Panc1 (cell line): ENCODE data around the gene CUEDC2. TPM values are rescaled to one million over a fixed set of nuclear protein-coding genes. Genes with fewer than 3 reads are reported as not detected.
"Not testable (repeated sequence)": the region's sequence is repeated elsewhere in the genome, so short reads cannot be mapped to it uniquely, and the experiment has no call there.

Source experiments
- ATAC-seq: fragments of 200-7000 bp; cut with Tn5 transposase; 2 replicates; pipeline ENCODE4 v1.9.1; 2020; ENCODE audit warnings: mild to moderate bottlenecking, moderate library complexity
- BruUV-seq: library from RNA; stranded (reverse); fragments of 400-500 nt; replicated peaks from 2 replicates; lab custom pipeline; 2021; lab: Mats Ljungman, UMichigan
- CTCF ChIA-PET: fragments of 300-600 bp; sonication (Branson Sonifier 250); formaldehyde crosslinking; loops from one replicate; lab custom pipeline; 2022; ENCODE audit warnings: antibody characterized with exemption; lab: Charles Lee
- POLR2A ChIA-PET: fragments of 300-600 bp; sonication (Branson Sonifier 250); formaldehyde crosslinking; loops from one replicate; lab custom pipeline; 2022; ENCODE audit warnings: antibody characterized with exemption; lab: Charles Lee
- DNase-seq: peaks from one replicate; pipeline ENCODE4 v3.0.0-alpha.2; 2010; ENCODE audit warnings: low read depth, low spot score
- H3K27ac ChIP-seq: 2 replicates; pipeline ENCODE4 v1.5.1; 2011; ENCODE audit warnings: mild to moderate bottlenecking, low read length, inconsistent platforms
- H3K27me3 ChIP-seq: fragments of 200-500 bp; sonication (Bioruptor generic); 2 replicates; pipeline ENCODE4 v1.6.0; 2014; ENCODE audit warnings: low read length, inconsistent platforms; ENCODE audit not compliant: control insufficient read depth, insufficient read depth
- H3K36me3 ChIP-seq: fragments of 200-500 bp; sonication (Bioruptor generic); 2 replicates; pipeline ENCODE4 v1.5.1; 2014; ENCODE audit warnings: inconsistent platforms, mild to moderate bottlenecking, low read length, moderate library complexity; ENCODE audit not compliant: control insufficient read depth, insufficient read depth
- H3K4me1 ChIP-seq: 2 replicates; pipeline ENCODE4 v1.5.1; 2011; ENCODE audit warnings: inconsistent platforms, mild to moderate bottlenecking, low read length, moderate library complexity; ENCODE audit not compliant: control insufficient read depth, insufficient read depth
- H3K4me3 ChIP-seq, 2 experiments: 2 replicates each; pipeline ENCODE4 v1.5.1; 2011 to 2012; ENCODE audit warnings: low read depth in 2 of 2, low read length in 2 of 2, mild to moderate bottlenecking in 2 of 2, inconsistent platforms in 1 of 2, moderate library complexity in 1 of 2
- H3K9me3 ChIP-seq: fragments of 200-500 bp; sonication (Bioruptor generic); 2 replicates; pipeline ENCODE4 v1.5.1; 2014; ENCODE audit warnings: low read depth, mild to moderate bottlenecking, inconsistent platforms, low read length, moderate library complexity; ENCODE audit not compliant: control insufficient read depth, insufficient read depth
- CTCF ChIP-seq: fragments of 450-650 bp; IDR thresholded peaks from 2 replicates; pipeline ENCODE4 v1.5.1; 2017; ENCODE audit warnings: mild to moderate bottlenecking
- POLR2AphosphoS5 ChIP-seq: IDR thresholded peaks from 2 replicates; pipeline ENCODE4 v1.6.1; 2012; ENCODE audit warnings: mild to moderate bottlenecking, low read depth, low read length, moderate library complexity
- SIN3A ChIP-seq: IDR thresholded peaks from 2 replicates; pipeline ENCODE4 v1.6.1; 2012; ENCODE audit warnings: low read depth, mild to moderate bottlenecking, low read length, moderate library complexity, borderline replicate concordance; ENCODE audit not compliant: insufficient read depth
- TCF7L2 ChIP-seq: IDR thresholded peaks from 2 replicates; pipeline ENCODE4 v1.6.1; 2011; ENCODE audit warnings: mild to moderate bottlenecking, low read depth, low read length, inconsistent platforms
- in situ Hi-C: cut with HindIII; loops from 2 replicates; pipeline ENCODE4 v1.10.0; 2016; ENCODE audit warnings: low sequenced_read_pairs, low pct_unique_long_range_greater_than_20kb
- intact Hi-C: fragments of 100-400 bp; cut with micrococcal nuclease; formaldehyde crosslinking; loops from one replicate; pipeline ENCODE4 v1.10.0; 2022; ENCODE audit not compliant: unreplicated experiment
- total RNA-seq: library from RNA; stranded (reverse); gene quantifications from one replicate; pipeline ENCODE4 v1.2.1, GENCODE V29; 2021; ENCODE audit not compliant: unreplicated experiment
- TF ChIP-seq, protein P1 (sequence below), 2 experiments: IDR thresholded peaks; 2 replicates each; pipeline ENCODE4 v1.6.1; 2011 to 2012; ENCODE audit warnings: low read depth in 2 of 2, control low read depth in 1 of 2, low read length in 1 of 2, mild to moderate bottlenecking in 1 of 2, moderate library complexity in 1 of 2; ENCODE audit not compliant: insufficient read depth in 1 of 2

The CUEDC2 gene
- total RNA-seq, 1 experiment from 2014 or later = 79.3 TPM

GRCh38 chr10:102457591-102458150 is 25.3 kb upstream of the CUEDC2 start:
- BruUV-seq = no TSS peak
- no peak for TF ChIP-seq CTCF
- no peak for TF ChIP-seq POLR2AphosphoS5
- Histone ChIP-seq H3K4me3 (no peak overlapping the region), H3K27ac (no peak overlapping the region), H3K27me3 (no peaks in the 10 kb centered on the region), H3K9me3 (no peaks in the 10 kb centered on the region), H3K36me3 (peaks cover 3% of the 10 kb centered on the region; the same call in 1 of the 2 replicates), H3K4me1 (peaks cover 16% of the 10 kb centered on the region)
- in situ Hi-C loops (no loop called here), intact Hi-C loops (no loop called here)
- ATAC-seq (no peak), DNase-seq (no peak)
- CTCF ChIA-PET = no interaction called here
- POLR2A ChIA-PET = interaction anchor here (0.6 kb wide), 1 partner anchor 123 kb away, joined by 14 read pairs; no protein-coding TSS in a partner anchor

- ChIA-PET POLR2A (no interaction called here), CTCF (no interaction called here)
- Histone ChIP-seq H3K36me3 (peaks cover 5% of the 10 kb centered on the region; the same call in 1 of the 2 replicates), H3K4me1 (peaks cover 10% of the 10 kb centered on the region; the same call in 1 of the 2 replicates), H3K4me3 (no peak overlapping the region), H3K27me3 (no peaks in the 10 kb centered on the region), H3K9me3 (no peaks in the 10 kb centered on the region), H3K27ac (peak overlapping the region; percentile 29; the same call in 1 of the 2 replicates)
- ATAC-seq (no peak), DNase-seq (no peak)
- in situ Hi-C loops (no loop called here), intact Hi-C loops (no loop called here)
- no TSS peak for BruUV-seq
- TF ChIP-seq CTCF (no peak), POLR2AphosphoS5 (no peak), TCF7L2 (no peak), SIN3A (no peak)
- TF ChIP-seq, protein P1, sequence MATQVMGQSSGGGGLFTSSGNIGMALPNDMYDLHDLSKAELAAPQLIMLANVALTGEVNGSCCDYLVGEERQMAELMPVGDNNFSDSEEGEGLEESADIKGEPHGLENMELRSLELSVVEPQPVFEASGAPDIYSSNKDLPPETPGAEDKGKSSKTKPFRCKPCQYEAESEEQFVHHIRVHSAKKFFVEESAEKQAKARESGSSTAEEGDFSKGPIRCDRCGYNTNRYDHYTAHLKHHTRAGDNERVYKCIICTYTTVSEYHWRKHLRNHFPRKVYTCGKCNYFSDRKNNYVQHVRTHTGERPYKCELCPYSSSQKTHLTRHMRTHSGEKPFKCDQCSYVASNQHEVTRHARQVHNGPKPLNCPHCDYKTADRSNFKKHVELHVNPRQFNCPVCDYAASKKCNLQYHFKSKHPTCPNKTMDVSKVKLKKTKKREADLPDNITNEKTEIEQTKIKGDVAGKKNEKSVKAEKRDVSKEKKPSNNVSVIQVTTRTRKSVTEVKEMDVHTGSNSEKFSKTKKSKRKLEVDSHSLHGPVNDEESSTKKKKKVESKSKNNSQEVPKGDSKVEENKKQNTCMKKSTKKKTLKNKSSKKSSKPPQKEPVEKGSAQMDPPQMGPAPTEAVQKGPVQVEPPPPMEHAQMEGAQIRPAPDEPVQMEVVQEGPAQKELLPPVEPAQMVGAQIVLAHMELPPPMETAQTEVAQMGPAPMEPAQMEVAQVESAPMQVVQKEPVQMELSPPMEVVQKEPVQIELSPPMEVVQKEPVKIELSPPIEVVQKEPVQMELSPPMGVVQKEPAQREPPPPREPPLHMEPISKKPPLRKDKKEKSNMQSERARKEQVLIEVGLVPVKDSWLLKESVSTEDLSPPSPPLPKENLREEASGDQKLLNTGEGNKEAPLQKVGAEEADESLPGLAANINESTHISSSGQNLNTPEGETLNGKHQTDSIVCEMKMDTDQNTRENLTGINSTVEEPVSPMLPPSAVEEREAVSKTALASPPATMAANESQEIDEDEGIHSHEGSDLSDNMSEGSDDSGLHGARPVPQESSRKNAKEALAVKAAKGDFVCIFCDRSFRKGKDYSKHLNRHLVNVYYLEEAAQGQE (IDR thresholded peaks at IDR 0.05; ENCODE audit: insufficient read depth in 1 of 2, low read depth in 2 of 2, low read length in 1 of 2) = no peak
Measured at GRCh38 chr10:102455893-102456471, 23.6 kb upstream of the CUEDC2 start.

DNA sequence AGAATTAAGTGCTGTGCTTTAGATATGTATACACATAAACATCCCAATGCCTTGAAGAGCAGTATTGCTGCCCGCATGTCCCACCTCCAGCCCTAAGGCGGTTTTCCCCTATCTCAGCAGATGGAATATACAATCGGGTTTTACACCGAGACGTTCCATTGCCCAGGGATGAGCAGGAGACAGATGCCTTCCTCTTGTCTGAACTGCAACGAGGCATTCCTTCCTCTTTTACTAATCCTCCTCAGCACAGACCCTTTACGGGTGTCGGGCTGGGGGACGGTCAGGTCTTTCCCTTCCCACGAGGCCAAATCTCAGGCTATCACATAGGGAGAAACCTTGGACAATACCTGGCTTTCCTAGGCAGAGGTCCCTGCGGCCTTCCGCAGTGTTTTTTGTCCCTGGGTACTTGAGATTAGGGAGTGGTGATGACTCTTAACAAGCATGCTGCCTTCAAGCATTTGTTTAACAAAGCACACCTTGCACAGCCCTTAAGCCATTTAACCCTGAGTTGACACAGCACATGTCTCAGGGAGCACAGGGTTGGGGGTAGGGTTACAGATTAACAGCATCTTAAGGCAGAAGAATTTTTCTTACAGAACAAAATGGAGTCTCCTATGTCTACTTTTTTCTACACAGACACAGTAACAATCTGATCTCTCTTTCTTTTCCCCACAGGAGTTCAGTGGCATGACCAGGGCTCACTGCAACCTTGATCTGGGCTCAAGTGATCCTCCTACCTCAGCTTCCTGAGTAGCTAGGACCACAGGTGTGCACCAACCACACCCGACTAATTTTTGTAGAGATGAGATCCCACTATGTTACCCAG is 22.5 kb upstream of the CUEDC2 start:
- CTCF ChIA-PET, in situ Hi-C loops, H3K4me1 ChIP-seq, DNase-seq, H3K27me3 ChIP-seq, intact Hi-C loops, H3K4me3 ChIP-seq, H3K27ac ChIP-seq, POLR2A ChIA-PET, ATAC-seq, H3K9me3 ChIP-seq, H3K36me3 ChIP-seq: not testable (repeated sequence)
- BruUV-seq = TSS peak; percentile 57
